IPS-20b (cell line): Measurements from ENCODE around the gene KRTAP10-9.

Experiments
- H3K27ac ChIP-seq: one replicate; pipeline ENCODE4 v1.5.1; 2013; ENCODE audit warnings: low read length
- H3K27me3 ChIP-seq: 2 replicates; pipeline ENCODE4 v1.6.1; 2013; ENCODE audit warnings: mild to moderate bottlenecking, low read length, inconsistent platforms; ENCODE audit not compliant: insufficient read depth
- H3K36me3 ChIP-seq: 2 replicates; pipeline ENCODE4 v1.6.1; 2013; ENCODE audit warnings: low read depth, mild to moderate bottlenecking, inconsistent platforms, low read length, moderate library complexity; ENCODE audit not compliant: insufficient read depth
- H3K4me1 ChIP-seq: 2 replicates; pipeline ENCODE4 v1.6.1; 2013; ENCODE audit warnings: mild to moderate bottlenecking, control low read depth, inconsistent platforms, low read length, moderate library complexity; ENCODE audit not compliant: insufficient read depth
- H3K4me3 ChIP-seq: 2 replicates; pipeline ENCODE4 v1.5.1; 2013; ENCODE audit warnings: mild to moderate bottlenecking, low read length, inconsistent platforms
- H3K9ac ChIP-seq: 2 replicates; pipeline ENCODE4 v1.6.1; 2013; ENCODE audit warnings: low read depth, mild to moderate bottlenecking, inconsistent platforms, low read length, moderate library complexity
- H3K9me3 ChIP-seq: 2 replicates; pipeline ENCODE4 v1.6.1; 2013; ENCODE audit warnings: mild to moderate bottlenecking, low read depth, low read length, inconsistent platforms; ENCODE audit not compliant: insufficient read depth

The KRTAP10-9 gene

GRCh38 chr21:44649521-44650100 lies 22.7 kb downstream of the KRTAP10-9 start:
- no peaks in the 10 kb centered on the region for H3K27me3 ChIP-seq

DNA sequence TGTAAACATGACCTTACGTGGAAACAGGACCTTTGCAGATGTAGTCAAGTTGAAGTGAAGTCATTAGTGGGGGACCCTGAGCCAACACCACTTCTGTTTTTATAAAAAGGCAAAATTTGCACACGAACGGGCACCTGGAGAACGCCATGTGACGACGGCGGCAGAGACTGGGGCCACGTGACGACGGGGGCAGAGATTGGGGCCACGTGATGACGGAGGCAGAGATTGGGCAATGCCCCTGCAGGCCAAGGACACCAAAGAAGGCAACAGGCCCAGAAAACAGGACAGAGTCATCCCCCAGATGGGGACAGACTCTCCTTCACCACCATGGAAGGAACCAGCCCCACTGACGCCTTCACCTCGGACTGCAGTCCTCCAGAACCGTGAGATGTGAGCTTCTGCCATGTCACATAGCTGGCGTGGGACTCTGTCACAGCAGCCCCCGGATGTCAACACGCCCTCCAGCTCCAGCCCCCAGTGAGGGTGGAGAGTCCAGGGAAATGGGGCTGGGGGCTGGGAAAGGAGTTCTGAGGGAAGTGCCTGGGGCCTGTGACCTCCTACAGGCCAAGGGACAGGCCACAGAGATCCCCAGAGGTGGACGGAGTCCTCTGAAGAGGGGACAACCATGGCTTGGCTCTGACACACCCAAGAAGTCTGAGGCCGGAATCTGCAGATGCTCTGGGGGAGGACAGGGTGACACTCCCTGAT lies 23.5 kb downstream of the KRTAP10-9 start:
- Histone ChIP-seq H3K4me1 (no peaks in the 10 kb centered on the region; the same call in 1 of the 2 replicates), H3K9ac (no peak overlapping the region), H3K27ac (no peak overlapping the region), H3K9me3 (no peaks in the 10 kb centered on the region), H3K4me3 (no peak overlapping the region), H3K27me3 (no peaks in the 10 kb centered on the region), H3K36me3 (no peaks in the 10 kb centered on the region)

More at GRCh38 chr21:44649521-44650100, 22.7 kb downstream of the KRTAP10-9 start:
- Histone ChIP-seq H3K27ac (no peak overlapping the region), H3K4me3 (no peak overlapping the region), H3K4me1 (no peaks in the 10 kb centered on the region; the same call in 1 of the 2 replicates), H3K36me3 (no peaks in the 10 kb centered on the region), H3K9ac (no peak overlapping the region), H3K9me3 (peaks cover 7% of the 10 kb centered on the region; the same call in 1 of the 2 replicates)

DNA sequence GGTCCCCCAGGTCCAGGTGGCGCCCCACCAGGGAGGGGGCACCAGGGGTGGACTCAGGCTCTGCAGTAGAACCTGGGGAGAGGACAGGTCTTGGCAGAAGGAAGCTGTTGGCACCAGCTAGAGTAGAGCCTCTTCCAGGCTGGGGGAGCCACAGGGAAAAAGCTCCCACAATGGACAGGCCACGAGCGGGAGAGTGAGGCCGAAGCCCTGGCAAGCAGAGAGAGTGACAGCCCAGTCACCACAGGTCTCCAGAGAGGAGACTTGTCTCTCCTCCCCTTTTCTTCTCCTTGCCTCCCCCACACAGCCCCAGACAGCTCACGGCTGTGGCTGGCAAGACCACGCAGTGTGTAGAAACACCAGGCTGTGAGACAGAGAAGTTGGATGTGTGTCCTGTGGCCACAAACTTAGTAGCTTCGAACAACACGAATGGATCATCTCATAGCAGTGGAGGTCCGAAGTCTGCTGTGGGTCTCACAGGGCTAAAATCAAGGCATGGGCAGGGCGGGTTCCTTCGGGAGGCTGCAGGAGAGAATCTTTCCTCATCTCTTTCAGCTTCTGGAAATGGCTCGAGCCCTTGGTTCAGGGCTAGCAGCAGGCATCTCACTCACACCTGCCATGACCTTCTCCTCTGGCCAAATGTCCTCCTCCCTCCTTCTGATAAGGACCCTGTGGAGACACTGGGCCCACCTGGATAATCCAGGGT lies 24.2 kb downstream of the KRTAP10-9 start:
- Histone ChIP-seq H3K4me3 (no peak overlapping the region), H3K9ac (no peak overlapping the region), H3K27me3 (no peaks in the 10 kb centered on the region), H3K9me3 (no peaks in the 10 kb centered on the region), H3K36me3 (no peaks in the 10 kb centered on the region), H3K27ac (no peak overlapping the region), H3K4me1 (no peaks in the 10 kb centered on the region; the same call in 1 of the 2 replicates)

GRCh38 chr21:44653123-44653522 lies 26.2 kb downstream of the KRTAP10-9 start:
- no peaks in the 10 kb centered on the region for H3K27me3 ChIP-seq
- no peaks in the 10 kb centered on the region for H3K9me3 ChIP-seq
- H3K9ac ChIP-seq, result no peak overlapping the region
- no peaks in the 10 kb centered on the region; the same call in 1 of the 2 replicates for H3K4me1 ChIP-seq
- H3K27ac ChIP-seq, result no peak overlapping the region
- H3K36me3 ChIP-seq, result no peaks in the 10 kb centered on the region
- H3K4me3 ChIP-seq, result no peak overlapping the region

- Histone ChIP-seq H3K27me3 (no peaks in the 10 kb centered on the region), H3K9ac (no peak overlapping the region), H3K4me3 (no peak overlapping the region), H3K27ac (no peak overlapping the region), H3K4me1 (peaks cover under 1% of the 10 kb centered on the region; the same call in 1 of the 2 replicates), H3K36me3 (no peaks in the 10 kb centered on the region), H3K9me3 (no peaks in the 10 kb centered on the region)
These were observed 27.0 kb downstream of the KRTAP10-9 start for GRCh38 chr21:44653656-44654575.

- Histone ChIP-seq H3K9me3 (no peaks in the 10 kb centered on the region), H3K4me3 (no peak within 1 kb of the TSS), H3K4me1 (peaks cover 6% of the 10 kb centered on the region; the same call in 1 of the 2 replicates), H3K27me3 (no peaks in the 10 kb centered on the region), H3K27ac (no peak within 1 kb of the TSS), H3K9ac (no peak within 1 kb of the TSS), H3K36me3 (no peaks in the 10 kb centered on the region)
These were observed 27.8 kb downstream of the KRTAP10-9 start, which contains the start of gene KRTAP12-4 for GRCh38 chr21:44654576-44655175. KRTAP12-4 (minus strand) TSS chr21:44654659; CDS start chr21:44654614, 45 bp downstream.

GRCh38 chr21:44656868-44657267 lies 30.0 kb downstream of the KRTAP10-9 start:
- no peak overlapping the region for H3K4me3 ChIP-seq
- H3K9me3 ChIP-seq, result no peaks in the 10 kb centered on the region
- no peak overlapping the region for H3K9ac ChIP-seq
- no peak overlapping the region for H3K27ac ChIP-seq
- peaks cover 12% of the 10 kb centered on the region; the same call in 1 of the 2 replicates for H3K4me1 ChIP-seq
- H3K36me3 ChIP-seq, result no peaks in the 10 kb centered on the region
- no peaks in the 10 kb centered on the region for H3K27me3 ChIP-seq

DNA sequence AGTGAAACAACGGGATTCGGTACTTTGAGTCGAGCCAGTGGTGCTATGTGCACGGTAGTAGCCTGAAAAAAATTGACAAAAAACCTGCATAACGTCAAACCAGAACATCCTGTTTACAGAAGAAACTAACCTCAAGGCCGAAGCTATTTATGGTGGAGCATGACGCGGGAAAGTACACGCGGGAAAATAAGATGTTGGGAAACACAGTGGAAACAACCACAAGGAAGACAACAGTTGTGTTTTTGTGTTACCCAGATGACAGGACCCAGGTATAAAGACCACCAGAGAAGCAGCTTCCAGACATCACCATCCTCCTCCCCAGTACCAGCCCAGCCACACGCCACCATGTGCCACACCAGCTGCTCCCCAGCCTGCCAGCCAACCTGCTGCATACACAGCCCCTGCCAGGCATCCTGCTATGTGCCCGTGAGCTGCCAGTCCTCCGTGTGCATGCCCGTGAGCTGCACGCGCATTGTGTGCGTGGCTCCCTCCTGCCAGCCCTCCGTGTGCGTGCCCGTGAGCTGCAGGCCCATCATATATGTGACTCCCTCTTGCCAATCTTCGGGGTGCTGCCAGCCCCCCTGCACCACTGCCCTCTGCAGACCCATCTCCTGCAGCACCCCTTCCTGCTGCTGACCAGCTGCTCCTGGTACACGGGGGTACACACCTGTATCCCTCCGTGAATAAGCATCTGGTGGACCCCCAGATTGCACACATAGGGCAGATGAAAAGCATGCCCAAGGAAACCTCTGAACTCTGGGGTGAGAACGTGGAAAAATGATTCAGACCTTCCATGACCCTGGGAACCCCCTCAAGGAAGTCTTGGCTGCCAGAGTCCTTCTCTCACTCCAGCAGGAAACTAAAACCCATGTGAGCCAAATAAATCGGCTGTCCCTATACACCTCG lies 31.0 kb downstream of the KRTAP10-9 start, which contains the start of gene KRTAP12-3:
Gene KRTAP12-3, plus strand, starts transcription at position 298 of the 906 bp plus-strand sequence. Its CDS starts 48 bp downstream, at position 346.
- Histone ChIP-seq H3K9ac (no peak within 1 kb of the TSS), H3K27me3 (no peaks in the 10 kb centered on the region), H3K36me3 (no peaks in the 10 kb centered on the region), H3K27ac (no peak within 1 kb of the TSS), H3K4me1 (peaks cover 12% of the 10 kb centered on the region; the same call in 1 of the 2 replicates), H3K9me3 (no peaks in the 10 kb centered on the region), H3K4me3 (no peak within 1 kb of the TSS)

- Histone ChIP-seq H3K36me3 (no peaks in the 10 kb centered on the region), H3K27ac (no peak overlapping the region), H3K4me3 (no peak overlapping the region), H3K9me3 (no peaks in the 10 kb centered on the region), H3K4me1 (peaks cover 12% of the 10 kb centered on the region; the same call in 1 of the 2 replicates), H3K9ac (no peak overlapping the region), H3K27me3 (no peaks in the 10 kb centered on the region)
These were observed 31.6 kb downstream of the KRTAP10-9 start for GRCh38 chr21:44658541-44658910.
